ENCODE data around the gene STIP1. TPM values are rescaled to one million over a fixed set of nuclear protein-coding genes. Genes with fewer than 3 reads are reported as not detected.
A peak's percentile ranks its signal among the peaks of the same experiment; 100 is the strongest.

The STIP1 gene
- total and polyA plus RNA-seq, 9 of the 15 experiments (the other 6 are each of a cell fraction or from before 2014, with no cell fraction given), result 58.1 to 465 (median 346) TPM

DNA sequence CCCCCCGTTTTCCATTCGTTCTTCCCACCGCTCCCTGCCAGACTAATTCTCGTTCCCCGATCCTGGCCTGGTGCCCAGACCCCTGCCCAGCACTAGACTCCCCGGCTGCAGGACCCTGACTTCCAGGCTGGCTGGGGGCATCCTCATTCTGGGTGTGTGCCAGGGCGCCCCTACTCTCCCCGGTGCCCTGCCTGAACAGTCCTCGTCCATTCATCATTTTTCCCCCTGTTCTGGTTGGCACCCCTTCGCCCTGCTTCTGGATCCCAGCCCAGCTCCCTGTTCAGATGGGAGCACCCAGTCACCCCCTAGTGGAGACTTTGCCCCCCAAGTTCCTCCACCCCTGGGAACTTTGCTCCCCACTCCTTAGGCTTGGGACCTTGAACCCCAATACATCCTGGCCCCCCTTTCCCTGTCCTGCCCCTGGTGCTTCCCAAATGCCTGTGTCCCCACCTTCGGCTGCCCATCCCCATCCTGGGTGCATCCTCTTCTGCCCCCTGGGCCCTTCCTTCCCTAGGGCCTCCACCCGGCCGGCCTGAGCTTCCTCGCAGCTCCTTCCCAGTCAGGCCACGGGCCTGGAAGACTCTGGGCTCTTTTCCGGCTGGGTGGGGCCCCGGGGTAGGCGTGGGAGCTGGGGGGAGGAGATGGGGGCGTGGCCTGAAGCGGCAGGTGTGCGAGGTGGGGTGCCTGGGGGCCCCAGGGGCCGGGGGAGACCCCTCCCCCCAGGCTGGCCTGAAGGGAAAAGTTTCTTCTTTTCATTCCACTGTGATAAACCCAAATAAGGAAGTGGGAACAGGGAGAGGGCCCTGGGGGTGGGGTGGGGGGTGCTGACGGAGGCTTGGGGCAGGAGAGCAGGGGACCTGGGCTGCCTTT is 66.3 kb downstream of the STIP1 start:
- in situ Hi-C loops (cut with MboI), result no loop called here
- H3K9me3 ChIP-seq (replicated peaks; ENCODE audit: control insufficient read depth, insufficient read depth, low read depth, low read length), result no peaks in the 10 kb centered on the region
- WGBS (ENCODE audit: insufficient coverage, low coverage, missing lambda C conversion rate), result 3% methylated on average over 19 of the region's 23 CpGs
- ChIA-PET CTCF (ENCODE audit: low intra/inter-chr PET ratio) (interaction anchor here (0.6 kb wide), 1 partner anchor 1347 kb away, joined by 3 read pairs; no protein-coding TSS in a partner anchor), POLR2A (interaction anchor here (0.5 to 1.8 kb wide), 8 partner anchors 9 to 366 kb away, joined by 3 to 8 read pairs (median 4); partner anchors contain the start of gene FERMT3)
- FAIRE-seq (peak; percentile 40), ATAC-seq (peak; percentile 58), DNase-seq (ENCODE audit: extremely low read depth in 1 of 4, low spot score in 3 of 4) (peak; percentile 74 to 80 (median 76))
- BruUV-seq (replicated peaks), result no TSS peak
- peaks cover 27% of the 10 kb centered on the region for H3K79me2 ChIP-seq (ENCODE audit: control insufficient read depth, insufficient read depth, low read length)
- no peaks in the 10 kb centered on the region for H3K27me3 ChIP-seq (ENCODE audit: control insufficient read depth in 2 of 2, insufficient read depth in 2 of 2, low read length in 2 of 2)
- 0 out of 2 replicates have a peak overlapping the region, but pooled peaks have one; percentile 51 for H2AFZ ChIP-seq (ENCODE audit: low read depth, low read length)
- peak overlapping the region; percentile 80 for H3K27ac ChIP-seq (ENCODE audit: extremely low read depth, low read depth, low read length)
- peaks cover 7% of the 10 kb centered on the region for H4K20me1 ChIP-seq (replicated peaks; ENCODE audit: control insufficient read depth, insufficient read depth, low read length)
- H3K4me2 ChIP-seq (ENCODE audit: insufficient read depth, low read length), result peak overlapping the region; percentile 85
- H3K4me1 ChIP-seq (replicated peaks in 1 of 2; ENCODE audit: control insufficient read depth in 2 of 2, insufficient read depth in 2 of 2, low read length in 2 of 2), result peaks cover 30 to 86% of the 10 kb centered on the region in 2 experiments
- intact Hi-C loops (cut with micrococcal nuclease), result no loop called here
- H3K36me3 ChIP-seq (ENCODE audit: control insufficient read depth, insufficient read depth, low read length), result peaks cover 40% of the 10 kb centered on the region; the same call in 2 of the 3 replicates
- peak overlapping the region; percentile 84 to 95 for H3K9ac ChIP-seq (ENCODE audit: insufficient read depth in 1 of 2, low read depth in 2 of 2, low read length in 2 of 2)
- peak overlapping the region; percentile 87 for H3K4me3 ChIP-seq
- no peaks in the 10 kb centered on the region for H3K9me1 ChIP-seq (ENCODE audit: control insufficient read depth, insufficient read depth, low read length)
- peak; percentile 76 for TF ChIP-seq SUPT5H (IDR thresholded peaks at IDR 0.05)
- TF ChIP-seq, protein P1, sequence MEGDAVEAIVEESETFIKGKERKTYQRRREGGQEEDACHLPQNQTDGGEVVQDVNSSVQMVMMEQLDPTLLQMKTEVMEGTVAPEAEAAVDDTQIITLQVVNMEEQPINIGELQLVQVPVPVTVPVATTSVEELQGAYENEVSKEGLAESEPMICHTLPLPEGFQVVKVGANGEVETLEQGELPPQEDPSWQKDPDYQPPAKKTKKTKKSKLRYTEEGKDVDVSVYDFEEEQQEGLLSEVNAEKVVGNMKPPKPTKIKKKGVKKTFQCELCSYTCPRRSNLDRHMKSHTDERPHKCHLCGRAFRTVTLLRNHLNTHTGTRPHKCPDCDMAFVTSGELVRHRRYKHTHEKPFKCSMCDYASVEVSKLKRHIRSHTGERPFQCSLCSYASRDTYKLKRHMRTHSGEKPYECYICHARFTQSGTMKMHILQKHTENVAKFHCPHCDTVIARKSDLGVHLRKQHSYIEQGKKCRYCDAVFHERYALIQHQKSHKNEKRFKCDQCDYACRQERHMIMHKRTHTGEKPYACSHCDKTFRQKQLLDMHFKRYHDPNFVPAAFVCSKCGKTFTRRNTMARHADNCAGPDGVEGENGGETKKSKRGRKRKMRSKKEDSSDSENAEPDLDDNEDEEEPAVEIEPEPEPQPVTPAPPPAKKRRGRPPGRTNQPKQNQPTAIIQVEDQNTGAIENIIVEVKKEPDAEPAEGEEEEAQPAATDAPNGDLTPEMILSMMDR (IDR thresholded peaks at IDR 0.05 in 2 of 3, conservative IDR thresholded peaks at IDR 0.05 in 1 of 3; ENCODE audit: insufficient read depth in 2 of 3, low read depth in 1 of 3, low read length in 3 of 3), result peak; percentile 34 to 60 (median 46)
- no peak for TF ChIP-seq MEIS2 (IDR thresholded peaks at IDR 0.05; ENCODE audit: partially characterized antibody)
- TF ChIP-seq NR4A1 (CRISPR knock-in tag; IDR thresholded peaks at IDR 0.05), result no peak
- no peak for TF ChIP-seq NR4A1 (tag; IDR thresholded peaks at IDR 0.05)
- TF ChIP-seq, protein P2, sequence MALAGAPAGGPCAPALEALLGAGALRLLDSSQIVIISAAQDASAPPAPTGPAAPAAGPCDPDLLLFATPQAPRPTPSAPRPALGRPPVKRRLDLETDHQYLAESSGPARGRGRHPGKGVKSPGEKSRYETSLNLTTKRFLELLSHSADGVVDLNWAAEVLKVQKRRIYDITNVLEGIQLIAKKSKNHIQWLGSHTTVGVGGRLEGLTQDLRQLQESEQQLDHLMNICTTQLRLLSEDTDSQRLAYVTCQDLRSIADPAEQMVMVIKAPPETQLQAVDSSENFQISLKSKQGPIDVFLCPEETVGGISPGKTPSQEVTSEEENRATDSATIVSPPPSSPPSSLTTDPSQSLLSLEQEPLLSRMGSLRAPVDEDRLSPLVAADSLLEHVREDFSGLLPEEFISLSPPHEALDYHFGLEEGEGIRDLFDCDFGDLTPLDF (CRISPR knock-in tag; IDR thresholded peaks at IDR 0.05), result no peak
- peak; percentile 28 for TF ChIP-seq CCNT2 (IDR thresholded peaks at IDR 0.05; ENCODE audit: borderline replicate concordance, extremely low read depth, insufficient read length, low read depth, low read length)
- TF ChIP-seq GATA2 (CRISPR knock-in tag; IDR thresholded peaks at IDR 0.05), result no peak
- TF ChIP-seq SRSF9 (IDR thresholded peaks at IDR 0.05; ENCODE audit: borderline replicate concordance, low read depth, low read length), result no peak
- TF ChIP-seq MYC (IDR thresholded peaks at IDR 0.05; ENCODE audit: low read depth, low read length), result peak; percentile 22; the same call in 1 of the 2 replicates
- no peak for TF ChIP-seq MYC (CRISPR knock-in tag; IDR thresholded peaks at IDR 0.05; ENCODE audit: borderline replicate concordance, low read depth)
